ENCODE data around the gene MLN. TPM values are rescaled to one million over a fixed set of nuclear protein-coding genes. Genes with fewer than 3 reads are reported as not detected.

The MLN gene
- total and polyA plus RNA-seq, 8 donors = not detected

Other genes starting within 250 kb of the MLN start
- 10 to 100 TPM in 3 of 5 donors, 1 to 10 TPM in 2; 2.9 to 97.0 (median 22.3) TPM for gene BAK1, start 223.7 kb downstream of the MLN start, total RNA-seq
- 10 to 100 TPM; 14.6 to 31.5 (median 24.6) TPM for gene BAK1, start 223.7 kb downstream of the MLN start, polyA plus RNA-seq
- gene ITPR3, start 182.7 kb downstream of the MLN start, total RNA-seq = 100 to 1,000 TPM in 3 of 5 donors, 10 to 100 TPM in 2; 46.3 to 149 (median 105) TPM
- gene ITPR3, start 182.7 kb downstream of the MLN start, polyA plus RNA-seq = 10 to 100 TPM; 14.1 to 17.1 (median 14.3) TPM
- gene UQCC2, start 92.3 kb downstream of the MLN start, total RNA-seq = 10 to 100 TPM in 3 of 5 donors, 1 to 10 TPM in 2; 4.7 to 25.4 (median 15.4) TPM
- gene UQCC2, start 92.3 kb downstream of the MLN start, polyA plus RNA-seq = 100 to 1,000 TPM in 1 of 3 donors, 10 to 100 TPM in 2; 83.1 to 109 (median 93.7) TPM
- 10 to 100 TPM in 1 of 5 donors, 1 to 10 TPM in 1, under 1 TPM in 1, not detected in 2; 0.58 to 73.5 (median 1.1) TPM for gene IP6K3, start 57.1 kb downstream of the MLN start, total RNA-seq
- gene IP6K3, start 57.1 kb downstream of the MLN start, polyA plus RNA-seq = 1 to 10 TPM; 1.3 to 3.4 (median 2.5) TPM
- 100 to 1,000 TPM in 2 of 5 donors, 10 to 100 TPM in 3; 46.1 to 428 (median 67.1) TPM for gene LEMD2, start 14.9 kb downstream of the MLN start, total RNA-seq
- 10 to 100 TPM; 22.0 to 50.8 (median 24.3) TPM for gene LEMD2, start 14.9 kb downstream of the MLN start, polyA plus RNA-seq